GM21360 (cell line): ENCODE data around the gene SPATA25.
A peak's percentile ranks its signal among the peaks of the same experiment; 100 is the strongest.
"Not testable (repeated sequence)": the region's sequence is repeated elsewhere in the genome, so short reads cannot be mapped to it uniquely, and the experiment has no call there.

Experiments used
- ATAC-seq: cut with Tn5 transposase; IDR thresholded peaks from one replicate; pipeline ENCODE4 v1.9.1; 2021; ENCODE audit warnings: mild to moderate bottlenecking, moderate library complexity; ENCODE audit not compliant: unreplicated experiment

Gene SPATA25

GRCh38 chr20:45894797-45895196 lies 7.4 kb upstream of the SPATA25 start:
- ATAC-seq: no peak

DNA sequence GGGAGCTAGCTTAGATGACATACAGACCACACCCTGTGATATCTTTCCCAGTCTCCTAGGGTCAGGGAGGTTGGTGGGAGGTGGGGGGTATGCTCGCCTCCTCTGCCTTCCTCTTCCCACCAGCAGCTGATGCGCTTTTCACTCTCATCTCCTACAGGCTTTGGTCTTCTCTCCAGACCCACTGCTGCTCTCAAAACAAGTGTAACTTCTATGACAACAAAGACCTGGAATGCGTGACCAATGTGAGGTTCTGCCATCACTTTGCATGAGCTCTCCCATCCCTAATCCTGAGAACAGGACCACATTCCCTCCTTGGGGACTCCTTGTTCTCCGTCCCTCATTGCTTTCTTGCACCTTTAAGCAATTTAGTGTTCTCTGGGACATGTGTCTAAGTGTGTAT lies 6.4 kb upstream of the SPATA25 start:
- ATAC-seq: no peak

GRCh38 chr20:45892828-45893500 lies 5.5 kb upstream of the SPATA25 start:
- no peak for ATAC-seq

DNA sequence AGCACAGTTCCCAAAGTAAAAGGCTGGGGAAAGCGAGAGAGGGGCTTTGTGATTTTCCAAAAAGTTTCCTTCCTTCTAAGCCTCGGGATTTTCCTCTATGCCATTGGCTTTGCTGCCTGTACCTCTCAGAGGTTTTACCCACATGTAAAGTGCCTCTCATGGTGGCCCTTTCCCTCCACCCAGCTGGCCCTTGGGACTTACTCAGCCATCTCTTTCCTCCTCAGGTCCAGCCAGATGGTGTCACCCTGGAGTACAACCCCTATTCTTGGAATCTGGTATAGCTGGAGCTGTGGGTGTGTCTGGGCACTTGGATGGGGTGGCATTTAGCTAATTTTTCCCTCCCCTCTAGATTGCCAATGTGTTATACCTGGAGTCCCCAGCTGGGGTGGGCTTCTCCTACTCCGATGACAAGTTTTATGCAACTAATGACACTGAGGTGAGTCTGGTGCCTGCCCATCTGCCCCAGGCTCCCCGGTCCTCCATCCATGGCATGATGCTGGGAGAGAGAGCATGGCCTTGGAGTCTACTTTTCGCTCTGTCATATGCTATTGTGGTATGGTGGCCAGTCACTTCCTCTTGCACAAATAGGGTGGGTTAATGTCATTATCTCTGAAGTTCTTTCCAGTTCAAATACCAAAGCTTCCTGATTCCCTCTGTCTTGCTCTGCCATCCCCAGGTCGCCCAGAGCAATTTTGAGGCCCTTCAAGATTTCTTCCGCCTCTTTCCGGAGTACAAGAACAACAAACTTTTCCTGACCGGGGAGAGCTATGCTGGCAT lies 4.8 kb upstream of the SPATA25 start:
- ATAC-seq: no peak

- ATAC-seq: peak; percentile 69
Observed at GRCh38 chr20:45890985-45891983, 3.9 kb upstream of the SPATA25 start, which contains the start of the genes CTSA and NEURL2. TSS of gene CTSA (plus strand) at chr20:45891335. CDS start at chr20:45891569, 234 bp downstream. TSS of gene NEURL2 (minus strand) at chr20:45891208. CDS start at chr20:45890991, 217 bp downstream.

DNA sequence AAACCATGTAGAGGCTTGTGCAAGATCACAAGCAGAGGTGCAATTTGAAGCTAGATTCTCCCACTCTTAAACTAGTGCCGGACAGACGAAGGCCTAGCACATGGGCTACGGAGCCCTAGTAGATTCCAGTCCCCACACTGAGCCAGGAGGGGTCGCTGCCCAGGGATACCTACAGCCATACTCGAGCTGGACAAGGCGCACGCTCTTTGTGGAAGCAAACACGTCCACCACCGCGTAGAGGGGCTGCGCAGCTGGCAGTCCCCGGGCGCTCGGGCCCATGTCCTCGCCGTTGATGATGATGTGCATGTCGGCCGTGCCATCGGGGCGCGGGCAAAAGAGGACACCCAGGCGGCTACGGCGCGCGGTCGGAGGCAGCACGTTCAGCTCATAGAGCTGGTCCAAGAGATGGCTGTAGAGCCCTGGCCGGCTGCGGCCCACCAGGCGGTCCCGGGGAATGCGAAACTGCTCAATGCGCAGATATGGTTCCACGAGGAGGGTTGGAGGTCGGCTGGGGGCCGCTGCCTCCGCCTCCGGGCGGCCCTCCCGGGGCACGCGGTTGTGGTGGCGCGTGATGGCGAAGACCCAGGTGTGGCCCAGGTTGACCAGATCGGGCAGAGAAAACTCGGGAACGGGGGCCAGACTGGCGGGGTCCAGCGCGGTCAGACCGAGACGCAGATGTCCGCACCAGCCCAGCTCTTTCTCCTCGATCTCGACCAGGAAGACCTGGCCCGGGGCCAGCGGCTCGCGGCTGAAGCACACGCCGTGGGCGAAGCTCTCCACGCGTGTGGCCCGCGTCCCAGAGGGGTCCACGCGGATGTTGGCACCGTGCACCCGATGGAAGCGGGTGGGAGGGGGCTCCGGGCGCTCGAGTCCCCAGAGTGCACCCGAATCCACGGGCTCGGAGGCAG lies 2.9 kb upstream of the SPATA25 start:
- ATAC-seq: no peak

- no peak for ATAC-seq
Observed at GRCh38 chr20:45888681-45889080, 1.3 kb upstream of the SPATA25 start.

DNA sequence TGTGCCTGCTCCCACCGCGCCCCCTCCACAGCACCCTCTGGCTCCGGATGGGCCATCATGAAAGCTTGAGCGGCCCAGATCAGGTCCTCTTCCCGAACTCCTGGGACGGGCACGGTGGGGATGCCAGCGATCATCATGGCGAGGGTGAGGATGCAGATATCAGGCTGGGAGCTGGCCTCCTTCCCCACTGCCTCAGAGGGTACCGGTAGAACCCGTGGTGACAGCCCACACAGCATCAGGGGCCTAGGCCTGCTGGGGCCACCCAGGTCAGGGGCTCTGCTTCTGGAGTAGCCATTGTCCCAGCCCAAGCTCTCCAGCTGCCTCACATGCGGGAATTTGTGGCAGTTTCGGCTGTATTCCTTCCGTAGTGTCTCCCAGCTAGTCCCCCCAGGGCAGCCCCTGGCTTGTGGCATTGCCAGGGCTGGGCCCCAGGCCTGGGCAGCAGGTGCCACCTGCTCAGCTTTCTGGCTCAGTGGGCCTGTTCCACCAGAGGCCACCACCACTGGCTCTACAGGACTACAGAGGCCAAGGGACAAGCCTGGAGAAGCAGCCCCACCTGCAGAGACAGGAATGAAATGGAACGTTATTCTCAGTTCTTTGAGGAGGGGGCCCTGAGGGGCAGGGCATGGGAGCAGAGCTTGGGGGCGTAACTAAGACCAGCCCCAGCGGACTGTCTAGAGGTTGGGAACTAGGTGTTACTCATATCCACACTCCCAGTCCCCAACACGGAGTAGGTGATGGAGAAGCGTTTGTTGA lies 654 bp downstream of the SPATA25 start:
- no peak for ATAC-seq

DNA sequence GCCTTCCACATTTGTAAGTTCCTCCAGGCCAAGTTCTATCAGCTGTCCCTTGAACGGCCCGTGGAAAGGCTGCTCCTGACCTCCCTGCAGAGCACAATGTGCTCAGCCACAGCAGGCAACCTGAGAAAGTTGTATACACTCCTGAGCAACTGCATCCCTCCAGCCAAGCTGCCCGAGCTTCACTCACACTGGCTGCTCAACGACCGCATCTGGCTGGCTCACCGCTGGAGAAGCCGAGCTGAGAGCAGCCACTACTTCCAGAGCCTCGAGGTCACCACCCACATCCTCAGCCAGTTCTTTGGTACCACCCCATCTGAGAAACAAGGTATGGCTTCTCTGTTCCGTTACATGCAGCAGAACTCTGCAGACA lies 4.3 kb downstream of the SPATA25 start:
- ATAC-seq: no peak

DNA sequence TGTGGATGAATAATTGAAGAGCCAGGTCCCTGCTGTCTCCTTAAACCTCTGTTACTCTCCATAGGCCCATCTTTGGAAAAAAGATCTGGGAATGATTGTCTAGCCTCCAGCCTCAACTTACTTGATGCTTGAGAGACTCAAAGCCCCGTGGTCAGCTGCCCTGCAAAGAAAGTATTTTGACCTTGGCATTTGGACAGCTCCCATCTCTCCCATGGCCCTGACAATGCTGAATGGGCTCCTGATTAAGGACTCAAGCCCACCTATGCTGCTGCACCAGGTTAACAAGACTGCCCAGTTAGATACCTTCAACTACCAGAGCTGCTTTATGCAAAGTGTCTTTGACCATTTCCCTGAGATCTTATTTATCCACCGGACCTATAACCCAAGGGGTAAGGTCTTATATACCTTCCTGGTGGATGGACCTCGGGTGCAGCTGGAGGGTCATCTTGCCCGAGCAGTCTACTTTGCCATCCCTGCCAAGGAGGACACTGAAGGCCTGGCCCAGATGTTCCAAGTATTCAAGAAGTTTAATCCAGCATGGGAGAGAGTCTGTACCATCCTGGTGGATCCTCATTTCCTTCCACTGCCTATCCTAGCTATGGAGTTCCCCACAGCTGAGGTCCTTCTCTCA lies 4.8 kb downstream of the SPATA25 start:
- no peak for ATAC-seq

DNA sequence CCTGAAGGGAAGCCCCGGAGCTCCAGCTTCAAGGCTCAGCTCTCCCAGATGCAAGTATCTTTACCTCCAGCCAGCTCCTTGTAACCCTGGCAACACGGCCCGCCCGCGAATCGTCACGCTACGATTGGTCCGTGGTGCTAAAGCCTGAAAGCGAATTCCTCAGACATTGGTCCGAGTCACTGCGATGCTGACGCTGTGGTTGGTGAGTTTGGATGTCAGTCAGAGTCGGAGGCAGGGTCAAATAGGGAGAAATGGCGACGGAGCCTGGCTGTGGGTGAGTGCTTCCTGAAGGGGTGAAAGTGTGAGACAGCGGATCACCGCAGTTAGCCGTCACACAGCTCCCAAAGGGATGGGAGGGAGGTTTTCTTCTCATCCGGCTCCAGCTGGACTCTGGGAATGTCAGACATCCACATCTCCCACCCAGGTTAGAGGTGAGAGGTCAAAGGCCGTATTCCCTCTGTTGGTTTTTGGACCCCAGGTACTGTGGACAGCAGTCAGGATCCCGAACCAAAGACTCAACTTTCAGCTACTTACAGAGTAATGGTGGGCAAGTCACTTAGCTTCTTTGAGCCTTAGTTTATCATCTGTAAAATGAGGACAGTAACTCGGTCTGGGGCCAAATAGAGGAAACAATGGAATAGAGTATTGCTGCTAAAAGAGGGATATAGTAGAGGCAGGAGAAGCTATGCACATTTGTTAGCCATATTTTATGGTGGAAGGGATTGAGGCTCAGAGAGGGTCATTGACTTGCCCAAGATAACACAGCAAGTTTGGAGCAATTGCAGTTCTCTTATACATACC lies 6.2 kb downstream of the SPATA25 start, which contains the start of gene ZSWIM1:
Gene ZSWIM1 (plus strand): TSS at position 240 of the 801 bp plus-strand sequence. CDS start 1,366 bp downstream, outside the sequence.
- ATAC-seq: peak; percentile 95

GRCh38 chr20:45878076-45878761 lies 9.2 kb downstream of the SPATA25 start:
- no peak for ATAC-seq

- ATAC-seq: no peak
Observed at GRCh38 chr20:45874576-45874975, 12.8 kb downstream of the SPATA25 start.

DNA sequence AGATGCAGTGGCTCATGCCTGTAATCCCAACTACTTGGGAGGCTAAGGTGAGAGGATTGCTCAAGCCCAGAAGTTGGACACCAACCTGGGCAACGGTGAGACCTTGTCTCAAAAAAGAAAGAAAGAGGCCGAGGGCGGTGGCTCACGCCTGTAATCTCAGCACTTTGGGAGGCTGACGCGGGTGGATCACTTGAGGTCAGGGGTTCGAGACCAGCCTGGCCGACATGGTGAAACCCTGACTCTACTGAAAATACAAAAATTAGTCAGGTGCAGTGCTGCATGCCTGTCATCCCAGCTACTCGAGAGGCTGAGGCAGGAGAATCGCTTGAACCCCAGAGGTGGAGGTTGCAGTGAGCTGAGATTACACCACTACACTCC lies 13.3 kb downstream of the SPATA25 start:
- ATAC-seq: not testable (repeated sequence)

DNA sequence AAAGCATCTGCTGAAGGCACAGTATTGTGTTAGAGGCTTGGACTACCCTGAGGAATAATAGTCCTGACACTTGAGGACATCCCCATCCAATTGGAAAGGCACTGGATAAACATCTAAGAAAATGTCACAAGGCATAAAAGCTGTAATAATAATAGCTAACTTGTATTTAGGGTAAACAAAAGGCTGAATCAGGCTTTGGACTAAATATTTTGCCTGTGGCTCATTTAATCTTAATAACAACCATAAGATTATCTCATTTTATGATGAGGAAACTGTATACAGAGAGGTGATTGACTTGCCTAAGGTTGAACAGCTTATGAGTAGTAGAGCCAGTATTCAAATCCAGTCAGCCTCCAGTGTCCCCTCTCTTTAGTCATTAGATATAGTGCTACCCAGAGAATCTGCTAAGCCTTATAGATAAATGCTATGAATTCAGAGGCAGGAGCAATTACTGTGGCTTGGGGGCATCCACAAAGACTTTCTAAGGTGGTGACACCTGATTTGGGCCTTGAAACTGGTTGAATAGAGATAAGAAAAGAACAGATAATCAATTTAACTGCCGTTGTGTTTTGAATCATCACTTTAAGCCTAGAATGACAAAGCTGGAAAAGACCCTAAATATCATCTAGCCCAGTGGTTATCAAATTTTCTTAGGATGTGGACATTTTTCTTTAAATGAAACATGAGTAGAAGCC lies 13.9 kb downstream of the SPATA25 start:
- ATAC-seq: no peak

- ATAC-seq: no peak
Observed at GRCh38 chr20:45872626-45873025, 14.8 kb downstream of the SPATA25 start.

GRCh38 chr20:45867819-45868176 lies 19.6 kb downstream of the SPATA25 start:
- ATAC-seq: no peak
